Karpas-422 (cell line): ENCODE measurements around the gene SEC24D. TPM values are rescaled to one million over a fixed set of nuclear protein-coding genes. Genes with fewer than 3 reads are reported as not detected.
A peak's percentile ranks its signal among the peaks of the same experiment; 100 is the strongest.

Source experiments
- DNase-seq: peaks from one replicate; pipeline ENCODE4 v3.0.0-alpha.2; 2015
- H2AFZ ChIP-seq: fragments of 200-600 bp; sonication (generic); 2 replicates; pipeline ENCODE4 v1.6.1; 2014; ENCODE audit warnings: antibody characterized with exemption, low read length, mixed read lengths
- H3K27ac ChIP-seq: fragments of 200-600 bp; sonication (generic); 2 replicates; pipeline ENCODE4 v1.5.1; 2014; ENCODE audit warnings: mild to moderate bottlenecking, low read length, moderate library complexity
- H3K27me3 ChIP-seq: fragments of 200-600 bp; sonication (generic); 2 replicates; pipeline ENCODE4 v1.6.1; 2014; ENCODE audit warnings: low read length, mixed read lengths
- H3K36me3 ChIP-seq: fragments of 200-600 bp; sonication (generic); 2 replicates; pipeline ENCODE4 v1.6.1; 2014; ENCODE audit warnings: low read length, mixed read lengths; ENCODE audit not compliant: insufficient read depth
- H3K4me1 ChIP-seq: fragments of 200-600 bp; sonication (generic); 2 replicates; pipeline ENCODE4 v1.6.1; 2014; ENCODE audit warnings: mild to moderate bottlenecking, low read length, mixed read lengths
- H3K4me2 ChIP-seq: fragments of 200-600 bp; sonication (generic); 2 replicates; pipeline ENCODE4 v1.6.1; 2014; ENCODE audit warnings: low read length, low read depth, mild to moderate bottlenecking; ENCODE audit not compliant: poor library complexity, severe bottlenecking
- H3K4me3 ChIP-seq: fragments of 200-600 bp; sonication (generic); 2 replicates; pipeline ENCODE4 v1.5.1; 2014; ENCODE audit warnings: mild to moderate bottlenecking, antibody characterized with exemption, low read length, mixed read lengths
- H3K79me2 ChIP-seq: fragments of 200-600 bp; sonication (generic); 2 replicates; pipeline ENCODE4 v1.6.1; 2014; ENCODE audit warnings: mild to moderate bottlenecking, low read length, mixed read lengths
- H3K9ac ChIP-seq: fragments of 200-600 bp; sonication (generic); 2 replicates; pipeline ENCODE4 v1.6.0; 2014; ENCODE audit warnings: low read length
- H3K9me2 ChIP-seq: fragments of 200-600 bp; sonication (generic), shearing (Covaris generic); replicated peaks from 2 replicates; pipeline ENCODE4 v1.6.0; 2014; ENCODE audit warnings: mild to moderate bottlenecking, low read length, moderate library complexity; ENCODE audit not compliant: insufficient read depth
- H3K9me3 ChIP-seq: fragments of 300-700, 200-600 bp; sonication (generic); 2 replicates; pipeline ENCODE4 v1.6.1; 2014; ENCODE audit warnings: low read length, mixed read lengths
- H4K20me1 ChIP-seq: fragments of 200-600 bp; sonication (generic); 2 replicates; pipeline ENCODE4 v1.6.1; 2014; ENCODE audit warnings: mild to moderate bottlenecking, antibody characterized with exemption, low read length, low read depth; ENCODE audit not compliant: insufficient read depth
- total RNA-seq: library from RNA; depleted of rRNA; stranded (reverse); fragments of >200 nt; shearing (Covaris generic); gene quantifications from 2 replicates; pipeline ENCODE4 v1.2.3, GENCODE V29; 2014; ENCODE audit warnings: low replicate concordance

SEC24D gene
- total RNA-seq, 1 experiment from 2014 or later = 65.0 TPM

GRCh38 chr4:118849867-118850487 is 14.1 kb upstream of the SEC24D start:
- H3K9me2 ChIP-seq = no peaks in the 10 kb centered on the region
- H3K27me3 ChIP-seq = no peaks in the 10 kb centered on the region
- no peaks in the 10 kb centered on the region for H3K9me3 ChIP-seq
- H2AFZ ChIP-seq = peak overlapping the region; percentile 92
- H3K27ac ChIP-seq = no peak overlapping the region
- no peaks in the 10 kb centered on the region for H3K79me2 ChIP-seq
- H3K36me3 ChIP-seq = no peaks in the 10 kb centered on the region
- peak overlapping the region; percentile 69 for H3K4me3 ChIP-seq
- H4K20me1 ChIP-seq = no peaks in the 10 kb centered on the region
- peaks cover 33% of the 10 kb centered on the region for H3K4me1 ChIP-seq
- H3K4me2 ChIP-seq = peak overlapping the region; percentile 80
- no peak for DNase-seq
- peak overlapping the region; percentile 65; the same call in 1 of the 2 replicates for H3K9ac ChIP-seq

GRCh38 chr4:118848901-118849300 is 13.0 kb upstream of the SEC24D start:
- DNase-seq = no peak
- Histone ChIP-seq H3K4me3 (no peak overlapping the region), H3K36me3 (no peaks in the 10 kb centered on the region), H3K4me1 (peaks cover 33% of the 10 kb centered on the region), H3K9ac (no peak overlapping the region), H3K9me2 (no peaks in the 10 kb centered on the region), H3K27ac (no peak overlapping the region), H2AFZ (no peak overlapping the region), H3K79me2 (no peaks in the 10 kb centered on the region), H3K27me3 (no peaks in the 10 kb centered on the region), H4K20me1 (no peaks in the 10 kb centered on the region), H3K4me2 (no peak overlapping the region), H3K9me3 (no peaks in the 10 kb centered on the region)

- Histone ChIP-seq H3K4me1 (peaks cover 33% of the 10 kb centered on the region), H3K4me2 (no peak overlapping the region), H2AFZ (no peak overlapping the region), H3K9me3 (no peaks in the 10 kb centered on the region), H3K27ac (no peak overlapping the region), H3K36me3 (no peaks in the 10 kb centered on the region), H3K9ac (no peak overlapping the region), H4K20me1 (no peaks in the 10 kb centered on the region), H3K4me3 (no peak overlapping the region), H3K79me2 (no peaks in the 10 kb centered on the region), H3K9me2 (no peaks in the 10 kb centered on the region), H3K27me3 (no peaks in the 10 kb centered on the region)
- DNase-seq = no peak
Observed at GRCh38 chr4:118848242-118848641, 12.3 kb upstream of the SEC24D start.

- no peaks in the 10 kb centered on the region for H3K36me3 ChIP-seq
- H3K9me2 ChIP-seq = no peaks in the 10 kb centered on the region
- no peak overlapping the region for H2AFZ ChIP-seq
- H3K4me1 ChIP-seq = peaks cover 29% of the 10 kb centered on the region
- H4K20me1 ChIP-seq = no peaks in the 10 kb centered on the region
- no peak overlapping the region for H3K4me2 ChIP-seq
- H3K4me3 ChIP-seq = no peak overlapping the region
- H3K9me3 ChIP-seq = no peaks in the 10 kb centered on the region
- no peaks in the 10 kb centered on the region for H3K27me3 ChIP-seq
- DNase-seq = no peak
- H3K79me2 ChIP-seq = no peaks in the 10 kb centered on the region
- H3K27ac ChIP-seq = no peak overlapping the region
- H3K9ac ChIP-seq = no peak overlapping the region
Observed at GRCh38 chr4:118846979-118847378, 11.1 kb upstream of the SEC24D start.

- no peaks in the 10 kb centered on the region for H3K9me2 ChIP-seq
- no peak overlapping the region for H3K4me3 ChIP-seq
- H3K79me2 ChIP-seq = no peaks in the 10 kb centered on the region
- no peak overlapping the region for H2AFZ ChIP-seq
- no peak overlapping the region for H3K27ac ChIP-seq
- no peak overlapping the region for H3K9ac ChIP-seq
- no peaks in the 10 kb centered on the region for H3K27me3 ChIP-seq
- H4K20me1 ChIP-seq = no peaks in the 10 kb centered on the region
- no peak overlapping the region for H3K4me2 ChIP-seq
- H3K36me3 ChIP-seq = no peaks in the 10 kb centered on the region
- DNase-seq = no peak
- H3K9me3 ChIP-seq = no peaks in the 10 kb centered on the region
- peaks cover 15% of the 10 kb centered on the region for H3K4me1 ChIP-seq
Observed at GRCh38 chr4:118845552-118846050, 9.7 kb upstream of the SEC24D start.

GRCh38 chr4:118843237-118843636 is 7.3 kb upstream of the SEC24D start:
- Histone ChIP-seq H3K4me1 (peaks cover 17% of the 10 kb centered on the region), H4K20me1 (no peaks in the 10 kb centered on the region), H3K79me2 (no peaks in the 10 kb centered on the region), H3K9me2 (no peaks in the 10 kb centered on the region), H2AFZ (no peak overlapping the region), H3K36me3 (no peaks in the 10 kb centered on the region), H3K27ac (no peak overlapping the region), H3K9ac (no peak overlapping the region), H3K9me3 (no peaks in the 10 kb centered on the region), H3K27me3 (no peaks in the 10 kb centered on the region), H3K4me2 (no peak overlapping the region), H3K4me3 (no peak overlapping the region)
- DNase-seq = no peak

GRCh38 chr4:118842055-118842454 is 6.1 kb upstream of the SEC24D start:
- Histone ChIP-seq H3K9ac (no peak overlapping the region), H3K4me3 (no peak overlapping the region), H4K20me1 (no peaks in the 10 kb centered on the region), H3K27ac (no peak overlapping the region), H3K4me2 (no peak overlapping the region), H2AFZ (no peak overlapping the region), H3K9me3 (no peaks in the 10 kb centered on the region), H3K79me2 (no peaks in the 10 kb centered on the region), H3K36me3 (no peaks in the 10 kb centered on the region), H3K4me1 (peaks cover 21% of the 10 kb centered on the region), H3K9me2 (no peaks in the 10 kb centered on the region), H3K27me3 (no peaks in the 10 kb centered on the region)
- no peak for DNase-seq

GRCh38 chr4:118839221-118839927 is 3.4 kb upstream of the SEC24D start:
- H2AFZ ChIP-seq = 0 out of 2 replicates have a peak overlapping the region, but pooled peaks have one; percentile 9
- H3K36me3 ChIP-seq = no peaks in the 10 kb centered on the region
- H3K9me3 ChIP-seq = no peaks in the 10 kb centered on the region
- no peak overlapping the region for H3K4me3 ChIP-seq
- H3K79me2 ChIP-seq = peaks cover 14% of the 10 kb centered on the region
- H3K4me2 ChIP-seq = peak overlapping the region; percentile 27
- H4K20me1 ChIP-seq = no peaks in the 10 kb centered on the region
- DNase-seq = no peak
- no peak overlapping the region for H3K27ac ChIP-seq
- no peaks in the 10 kb centered on the region for H3K9me2 ChIP-seq
- no peaks in the 10 kb centered on the region for H3K27me3 ChIP-seq
- peaks cover 36% of the 10 kb centered on the region for H3K4me1 ChIP-seq
- H3K9ac ChIP-seq = no peak overlapping the region; the same call in 1 of the 2 replicates
